ENCODE data around the gene NRG2. TPM values are rescaled to one million over a fixed set of nuclear protein-coding genes. Genes with fewer than 3 reads are reported as not detected.
A peak's percentile ranks its signal among the peaks of the same experiment; 100 is the strongest.

NRG2 gene
- total and polyA plus RNA-seq, 8 donors, result 0.68 to 10.6 (median 7.5) TPM

DNA sequence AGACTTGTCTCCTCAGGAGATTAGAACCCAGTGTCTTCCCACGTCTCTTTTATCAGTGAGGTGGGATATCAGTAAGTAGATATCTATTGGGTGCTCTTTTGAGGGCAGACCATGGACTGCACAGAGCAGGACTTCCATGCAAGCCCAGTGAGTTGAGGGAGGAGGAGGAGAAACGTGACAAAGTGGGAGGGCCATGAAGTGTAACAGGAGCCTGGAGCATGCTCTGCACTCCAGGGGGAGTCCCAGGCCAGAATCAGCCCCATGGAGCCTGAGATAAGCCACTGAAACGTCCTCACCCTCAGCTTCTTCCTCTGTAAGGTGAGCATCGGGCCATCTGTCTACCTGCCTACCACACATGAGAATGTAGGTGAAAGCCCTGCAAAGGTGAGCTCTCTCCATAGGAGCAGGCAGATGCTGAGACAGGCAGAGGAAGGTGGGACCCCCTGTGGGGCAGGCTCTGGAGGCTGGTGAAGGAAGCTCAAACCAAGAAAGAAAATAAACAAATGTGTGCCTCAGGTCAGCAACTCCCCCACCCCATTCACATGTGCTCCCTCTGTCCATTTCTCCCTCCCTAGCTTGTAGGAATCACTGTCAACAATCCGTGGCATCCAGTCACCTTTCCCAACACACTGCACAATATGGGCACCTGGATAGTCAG is 87.4 kb downstream of the NRG2 start:
- no peak overlapping the region for H3K4me3 ChIP-seq
- no peaks in the 10 kb centered on the region for H3K4me1 ChIP-seq
- intact Hi-C loops (cut with DNase I), result no loop called here
- TF ChIP-seq, protein P1, sequence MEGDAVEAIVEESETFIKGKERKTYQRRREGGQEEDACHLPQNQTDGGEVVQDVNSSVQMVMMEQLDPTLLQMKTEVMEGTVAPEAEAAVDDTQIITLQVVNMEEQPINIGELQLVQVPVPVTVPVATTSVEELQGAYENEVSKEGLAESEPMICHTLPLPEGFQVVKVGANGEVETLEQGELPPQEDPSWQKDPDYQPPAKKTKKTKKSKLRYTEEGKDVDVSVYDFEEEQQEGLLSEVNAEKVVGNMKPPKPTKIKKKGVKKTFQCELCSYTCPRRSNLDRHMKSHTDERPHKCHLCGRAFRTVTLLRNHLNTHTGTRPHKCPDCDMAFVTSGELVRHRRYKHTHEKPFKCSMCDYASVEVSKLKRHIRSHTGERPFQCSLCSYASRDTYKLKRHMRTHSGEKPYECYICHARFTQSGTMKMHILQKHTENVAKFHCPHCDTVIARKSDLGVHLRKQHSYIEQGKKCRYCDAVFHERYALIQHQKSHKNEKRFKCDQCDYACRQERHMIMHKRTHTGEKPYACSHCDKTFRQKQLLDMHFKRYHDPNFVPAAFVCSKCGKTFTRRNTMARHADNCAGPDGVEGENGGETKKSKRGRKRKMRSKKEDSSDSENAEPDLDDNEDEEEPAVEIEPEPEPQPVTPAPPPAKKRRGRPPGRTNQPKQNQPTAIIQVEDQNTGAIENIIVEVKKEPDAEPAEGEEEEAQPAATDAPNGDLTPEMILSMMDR (IDR thresholded peaks at IDR 0.05), result no peak
- H3K36me3 ChIP-seq, result no peaks in the 10 kb centered on the region
- DNase-seq (no peak), ATAC-seq (no peak)
- no peaks in the 10 kb centered on the region for H3K27me3 ChIP-seq
- no peaks in the 10 kb centered on the region for H3K9me3 ChIP-seq
- H3K27ac ChIP-seq, result no peak overlapping the region

DNA sequence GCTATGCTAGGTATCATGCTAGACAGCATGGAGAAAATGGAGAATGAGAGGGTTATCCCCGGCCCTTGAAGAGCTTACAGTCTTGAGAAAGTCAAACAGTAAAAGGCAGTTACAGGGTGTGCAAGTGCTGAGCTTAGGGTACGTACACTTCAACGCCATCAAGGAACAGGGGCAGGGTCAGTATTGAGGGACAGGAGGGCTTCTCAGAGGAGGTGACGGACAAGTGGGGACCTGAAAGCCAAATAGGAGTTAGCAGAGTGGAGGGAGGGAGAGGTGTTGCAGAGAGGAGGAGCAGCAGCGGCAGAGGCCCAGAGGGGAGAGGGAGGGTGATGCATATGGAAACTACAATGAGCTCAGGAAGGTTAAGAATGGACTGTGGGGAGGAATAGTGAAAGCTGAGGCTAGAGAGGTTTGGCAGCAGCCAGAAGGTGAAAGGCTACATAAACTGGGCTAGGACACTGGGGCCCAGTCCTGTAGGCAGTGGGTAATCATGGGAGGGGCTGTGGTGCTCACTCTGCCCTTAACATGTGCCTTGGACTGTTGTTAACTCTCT is 88.0 kb downstream of the NRG2 start:
- TF ChIP-seq, protein P1 (IDR thresholded peaks at IDR 0.05), result no peak
- Histone ChIP-seq H3K4me3 (no peak overlapping the region), H3K27ac (no peak overlapping the region), H3K27me3 (no peaks in the 10 kb centered on the region), H3K4me1 (no peaks in the 10 kb centered on the region), H3K9me3 (no peaks in the 10 kb centered on the region), H3K36me3 (no peaks in the 10 kb centered on the region)
- no peak for ATAC-seq
- intact Hi-C loops (cut with DNase I), result no loop called here
- DNase-seq, result no peak

DNA sequence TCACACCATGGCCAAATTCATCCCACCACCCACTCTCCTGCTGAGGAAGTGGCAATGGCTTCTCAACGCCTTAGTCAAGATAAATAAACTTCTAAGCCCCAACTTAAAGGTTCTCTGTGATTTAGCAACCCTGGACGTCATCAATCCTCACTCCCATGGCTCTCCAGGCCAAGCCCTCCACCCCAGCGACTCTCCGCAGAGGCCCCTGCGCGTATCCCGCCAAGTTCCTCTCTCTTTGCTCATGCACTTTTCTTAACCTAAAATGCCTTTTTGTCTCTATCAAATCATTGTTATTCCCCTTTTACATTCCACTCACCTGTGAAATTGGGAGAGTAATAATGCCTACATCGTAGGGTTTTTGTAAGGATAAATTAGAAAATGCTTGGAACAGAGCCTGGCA is 88.6 kb downstream of the NRG2 start:
- Histone ChIP-seq H3K9me3 (no peaks in the 10 kb centered on the region), H3K36me3 (no peaks in the 10 kb centered on the region), H3K27me3 (no peaks in the 10 kb centered on the region), H3K4me3 (no peak overlapping the region), H3K27ac (no peak overlapping the region), H3K4me1 (no peaks in the 10 kb centered on the region)
- ATAC-seq (no peak), DNase-seq (no peak)
- intact Hi-C loops (cut with DNase I), result no loop called here
- TF ChIP-seq, protein P1 (IDR thresholded peaks at IDR 0.05), result no peak

DNA sequence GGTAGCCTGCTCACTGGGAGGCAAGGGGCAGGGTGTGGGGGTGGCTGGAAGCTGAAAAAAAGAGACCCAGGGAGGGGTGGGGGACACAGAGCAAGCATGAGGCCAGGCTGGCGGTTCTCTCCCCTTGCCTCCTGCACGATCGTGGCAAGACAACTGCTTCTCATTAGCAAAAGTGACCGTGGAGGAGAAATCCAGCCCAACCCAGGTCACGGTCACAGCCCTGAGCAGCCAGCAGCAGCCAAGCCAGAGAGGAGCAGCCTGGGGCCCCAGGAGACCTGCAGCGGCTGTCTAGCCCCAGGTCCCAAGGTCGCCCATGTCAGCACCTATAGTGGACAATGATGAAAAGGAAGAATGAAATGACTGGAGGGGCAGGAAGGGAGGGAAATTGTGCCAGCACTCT is 89.1 kb downstream of the NRG2 start:
- Histone ChIP-seq H3K4me1 (no peaks in the 10 kb centered on the region), H3K36me3 (no peaks in the 10 kb centered on the region), H3K9me3 (no peaks in the 10 kb centered on the region), H3K27me3 (no peaks in the 10 kb centered on the region), H3K4me3 (no peak overlapping the region), H3K27ac (no peak overlapping the region)
- ATAC-seq (no peak), DNase-seq (no peak)
- TF ChIP-seq, protein P1 (IDR thresholded peaks at IDR 0.05), result no peak
- intact Hi-C loops (cut with DNase I), result no loop called here

DNA sequence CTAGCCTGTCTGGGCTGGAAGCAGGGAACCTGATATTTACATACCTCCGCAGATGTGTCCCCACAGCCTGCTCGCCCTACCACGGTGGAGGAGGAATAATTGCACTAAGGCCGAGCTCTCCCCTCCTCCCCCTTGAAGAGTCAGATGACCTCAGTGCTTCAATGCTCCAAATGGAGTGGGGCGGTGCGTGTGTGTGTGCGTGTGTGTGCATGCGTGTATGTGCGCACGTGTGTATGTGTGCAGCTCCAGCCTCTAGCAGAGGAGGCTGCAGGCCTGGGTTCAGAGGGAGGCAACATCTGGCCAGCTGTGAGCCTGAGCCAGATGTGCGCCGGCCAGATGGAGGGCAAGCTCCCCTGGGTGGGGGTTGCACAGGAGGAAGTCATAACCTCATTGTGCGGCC is 90.5 kb downstream of the NRG2 start:
- intact Hi-C loops (cut with DNase I), result no loop called here
- TF ChIP-seq, protein P1 (IDR thresholded peaks at IDR 0.05), result no peak
- no peak for ATAC-seq
- H3K9me3 ChIP-seq, result no peaks in the 10 kb centered on the region
- no peaks in the 10 kb centered on the region for H3K36me3 ChIP-seq
- no peaks in the 10 kb centered on the region for H3K4me1 ChIP-seq
- H3K27ac ChIP-seq, result no peak overlapping the region
- H3K27me3 ChIP-seq, result no peaks in the 10 kb centered on the region
- DNase-seq, result peak in 1 of 4 donors; percentile 52
- no peak overlapping the region for H3K4me3 ChIP-seq
